Ishikawa (cell line): ENCODE results near the gene PTPN6.
A peak's percentile ranks its signal among the peaks of the same experiment; 100 is the strongest.

Experiments used
- CEBPB ChIP-seq: IDR thresholded peaks from 2 replicates; pipeline ENCODE4 v1.6.1; 2012
- CREB1 ChIP-seq: IDR thresholded peaks from 2 replicates; pipeline ENCODE4 v1.6.1; 2012; ENCODE audit warnings: low read depth
- EGR1 ChIP-seq: IDR thresholded peaks from 2 replicates; pipeline ENCODE4 v1.6.1; 2012
- EP300 ChIP-seq: IDR thresholded peaks from 2 replicates; pipeline ENCODE4 v1.6.1; 2012; ENCODE audit warnings: borderline replicate concordance
- FOXM1 ChIP-seq: IDR thresholded peaks from 2 replicates; pipeline ENCODE4 v1.6.1; 2012; ENCODE audit warnings: low read depth, borderline replicate concordance
- NFIC ChIP-seq: IDR thresholded peaks from 2 replicates; pipeline ENCODE4 v1.6.1; 2012
- RAD21 ChIP-seq: IDR thresholded peaks from 2 replicates; pipeline ENCODE4 v1.6.1; 2012; ENCODE audit warnings: low read depth
- REST ChIP-seq: IDR thresholded peaks from 2 replicates; pipeline ENCODE4 v1.6.1; 2012; ENCODE audit warnings: low read depth, mild to moderate bottlenecking
- TAF1 ChIP-seq: IDR thresholded peaks from 2 replicates; pipeline ENCODE4 v1.6.1; 2012; ENCODE audit warnings: low read depth, mild to moderate bottlenecking
- TCF12 ChIP-seq: IDR thresholded peaks from 2 replicates; pipeline ENCODE4 v1.6.1; 2012; ENCODE audit warnings: low read depth
- TEAD4 ChIP-seq: IDR thresholded peaks from 2 replicates; pipeline ENCODE4 v1.6.1; 2012
- YY1 ChIP-seq: IDR thresholded peaks from 2 replicates; pipeline ENCODE4 v1.6.1; 2012; ENCODE audit warnings: low read depth
- ZBTB7A ChIP-seq: IDR thresholded peaks from 2 replicates; pipeline ENCODE4 v1.6.1; 2012; ENCODE audit warnings: low read depth
- TF ChIP-seq, protein P1 (sequence below): IDR thresholded peaks from 2 replicates; pipeline ENCODE4 v1.6.1; 2012
- TF ChIP-seq, protein P2 (sequence below): IDR thresholded peaks from 2 replicates; pipeline ENCODE4 v1.6.1; 2012

Gene PTPN6

DNA sequence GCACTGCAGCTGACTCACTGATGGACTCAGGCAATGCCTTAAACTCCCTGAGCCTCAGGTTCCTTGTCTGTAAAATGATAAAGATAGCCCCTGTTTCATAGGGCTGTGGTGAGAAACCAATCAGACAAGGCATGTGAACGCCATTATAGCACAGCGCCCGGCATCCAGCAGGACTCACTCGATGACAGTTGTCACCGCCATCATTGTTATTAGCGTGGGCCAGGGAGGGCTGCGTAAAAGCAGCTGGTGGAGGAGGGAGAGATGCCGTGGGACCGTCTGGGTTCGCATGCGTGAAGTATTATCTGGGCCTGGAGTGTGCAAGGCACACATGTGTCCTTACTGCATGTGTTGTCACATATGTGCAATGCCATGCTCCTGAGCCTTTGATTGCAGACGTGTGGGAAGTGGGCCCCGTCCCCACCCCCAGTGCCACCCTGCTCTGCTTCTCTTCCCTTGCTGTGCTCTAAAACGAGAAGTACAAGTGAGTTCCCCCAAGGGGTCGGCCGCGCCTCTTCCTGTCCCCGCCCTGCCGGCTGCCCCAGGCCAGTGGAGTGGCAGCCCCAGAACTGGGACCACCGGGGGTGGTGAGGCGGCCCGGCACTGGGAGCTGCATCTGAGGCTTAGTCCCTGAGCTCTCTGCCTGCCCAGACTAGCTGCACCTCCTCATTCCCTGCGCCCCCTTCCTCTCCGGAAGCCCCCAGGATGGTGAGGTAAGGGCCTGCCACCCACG is at the start of gene PTPN6:
Gene PTPN6 (plus strand): TSS at position 546 of the 730 bp plus-strand sequence. CDS start 157 bp downstream, at position 703.
- TF ChIP-seq EP300 = no peak
- TF ChIP-seq RAD21 = no peak
- TF ChIP-seq REST = no peak
- TF ChIP-seq ZBTB7A = no peak
- TF ChIP-seq TEAD4 = no peak
- TF ChIP-seq CREB1 = no peak

- TF ChIP-seq RAD21 (no peak), NFIC (no peak), TEAD4 (no peak), ZBTB7A (no peak), EP300 (no peak), TAF1 (no peak), CEBPB (no peak), CREB1 (no peak), YY1 (no peak), TCF12 (no peak), EGR1 (no peak), FOXM1 (no peak), REST (no peak)
- TF ChIP-seq, protein P1, sequence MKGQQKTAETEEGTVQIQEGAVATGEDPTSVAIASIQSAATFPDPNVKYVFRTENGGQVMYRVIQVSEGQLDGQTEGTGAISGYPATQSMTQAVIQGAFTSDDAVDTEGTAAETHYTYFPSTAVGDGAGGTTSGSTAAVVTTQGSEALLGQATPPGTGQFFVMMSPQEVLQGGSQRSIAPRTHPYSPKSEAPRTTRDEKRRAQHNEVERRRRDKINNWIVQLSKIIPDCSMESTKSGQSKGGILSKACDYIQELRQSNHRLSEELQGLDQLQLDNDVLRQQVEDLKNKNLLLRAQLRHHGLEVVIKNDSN = no peak
- TF ChIP-seq, protein P2, sequence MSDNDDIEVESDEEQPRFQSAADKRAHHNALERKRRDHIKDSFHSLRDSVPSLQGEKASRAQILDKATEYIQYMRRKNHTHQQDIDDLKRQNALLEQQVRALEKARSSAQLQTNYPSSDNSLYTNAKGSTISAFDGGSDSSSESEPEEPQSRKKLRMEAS = no peak
Measured at GRCh38 chr12:6902448-6902847, 48.7 kb upstream of the PTPN6 start.

GRCh38 chr12:6903722-6904121 is 47.4 kb upstream of the PTPN6 start:
- TF ChIP-seq TAF1 = no peak

GRCh38 chr12:6904280-6905276 is 46.6 kb upstream of the PTPN6 start, which contains the start of gene LRRC23:
LRRC23 (plus strand) TSS chr12:6904822; CDS start chr12:6905634, 812 bp downstream.
- TF ChIP-seq, protein P2 = peak; percentile 77; the same call in 1 of the 2 replicates
- TF ChIP-seq CREB1 (peak; percentile 74), TEAD4 (no peak), CEBPB (0 out of 2 replicates have a peak, but pooled peaks have one; percentile 56)

- no peak for TF ChIP-seq RAD21
- TF ChIP-seq ZBTB7A = 0 out of 2 replicates have a peak, but pooled peaks have one; percentile 27
Measured at GRCh38 chr12:6905414-6906040, 45.6 kb upstream of the PTPN6 start.

GRCh38 chr12:6909421-6910145 is 41.6 kb upstream of the PTPN6 start:
- no peak for TF ChIP-seq YY1
- TF ChIP-seq EP300 = no peak
- no peak for TF ChIP-seq TEAD4
- no peak for TF ChIP-seq TAF1
- no peak for TF ChIP-seq ZBTB7A
- TF ChIP-seq TCF12 = no peak
- no peak for TF ChIP-seq NFIC
- TF ChIP-seq, protein P1 = no peak
- TF ChIP-seq EGR1 = no peak
- no peak for TF ChIP-seq CEBPB
- TF ChIP-seq RAD21 = no peak
